NCI-H2227 (cell line): ENCODE data around the gene TLCD5.
A peak's percentile ranks its signal among the peaks of the same experiment; 100 is the strongest.

Experiments used
- DNase-seq: peaks from one replicate; lab custom pipeline; 2025; ENCODE audit not compliant: unreplicated experiment; lab: John Stamatoyannopoulos, UW

The TLCD5 gene

GRCh38 chr11:120324932-120325810 is at the start of gene TLCD5:
TSS of gene TLCD5 (plus strand) at chr11:120325299. CDS start at chr11:120327442, 2,143 bp downstream.
- peak; percentile 90 for DNase-seq

DNA sequence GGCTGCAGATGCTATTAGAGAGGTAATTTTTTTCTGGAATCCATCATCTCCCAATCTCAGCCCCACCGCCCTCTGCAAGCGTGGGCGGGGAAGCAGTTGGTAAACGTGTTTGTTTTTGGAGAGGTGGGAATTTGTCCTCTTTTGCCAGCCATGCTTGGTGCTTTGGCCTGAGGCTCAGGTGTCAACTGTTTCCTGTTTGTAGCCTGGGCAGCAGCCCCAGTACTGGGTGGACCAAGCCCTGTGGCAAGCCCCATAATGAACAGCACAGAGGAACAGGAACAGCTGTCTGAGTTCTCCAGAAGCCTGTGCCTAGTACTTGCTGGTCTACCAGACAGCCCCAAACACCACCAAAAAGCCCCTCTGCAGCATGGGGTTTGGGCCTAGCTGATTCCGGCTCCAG is 45.6 kb upstream of the TLCD5 start:
- DNase-seq, result peak; percentile 27

DNA sequence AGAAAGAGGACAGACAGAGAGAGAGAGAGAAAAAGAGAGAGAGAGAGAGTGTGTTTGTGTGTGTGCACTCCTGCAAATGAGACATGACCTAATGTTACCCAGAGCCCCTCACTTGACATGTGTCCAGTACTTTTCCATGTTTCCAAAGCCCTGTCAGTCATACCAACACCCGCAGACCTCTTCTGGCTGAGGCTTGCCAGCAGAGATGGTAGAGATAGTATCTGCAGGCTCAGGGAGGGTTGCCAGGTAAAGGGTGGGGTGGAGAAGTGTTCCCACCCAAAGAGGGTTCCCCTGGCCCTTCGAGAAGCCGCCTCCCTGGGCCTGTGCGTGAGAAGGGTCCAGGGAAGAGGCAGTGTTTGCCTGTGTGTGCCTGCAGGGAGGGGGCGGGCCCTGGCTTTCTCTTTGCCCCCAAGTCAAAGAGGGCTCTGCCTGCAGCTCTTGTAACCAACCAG is 44.5 kb upstream of the TLCD5 start:
- no peak for DNase-seq

- DNase-seq, result no peak
Measured at GRCh38 chr11:120281143-120281795, 43.8 kb upstream of the TLCD5 start.

DNA sequence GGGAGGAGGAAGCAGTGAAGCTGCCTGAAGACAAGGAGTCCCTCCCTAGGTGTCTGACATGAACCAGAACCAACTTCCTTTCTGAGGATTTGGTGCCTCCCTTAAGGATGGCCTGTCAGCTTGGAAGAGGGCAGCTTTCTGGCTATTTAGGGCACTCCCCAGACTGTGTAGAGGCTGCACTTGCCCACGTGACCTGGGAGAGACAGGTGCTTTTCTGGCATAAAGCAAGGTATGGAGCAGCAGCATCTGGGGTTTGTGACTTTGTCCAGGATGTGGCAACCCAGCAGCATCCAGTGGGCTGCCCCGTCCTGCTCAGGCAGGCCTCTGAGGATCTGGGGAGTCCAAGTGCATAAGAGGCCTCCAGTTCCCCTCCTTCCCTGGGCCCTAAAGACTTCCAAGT is 42.0 kb upstream of the TLCD5 start:
- DNase-seq, result no peak

- DNase-seq, result no peak
Measured at GRCh38 chr11:120284272-120284671, 40.8 kb upstream of the TLCD5 start.

- DNase-seq, result no peak
Measured at GRCh38 chr11:120285256-120285655, 39.8 kb upstream of the TLCD5 start.

DNA sequence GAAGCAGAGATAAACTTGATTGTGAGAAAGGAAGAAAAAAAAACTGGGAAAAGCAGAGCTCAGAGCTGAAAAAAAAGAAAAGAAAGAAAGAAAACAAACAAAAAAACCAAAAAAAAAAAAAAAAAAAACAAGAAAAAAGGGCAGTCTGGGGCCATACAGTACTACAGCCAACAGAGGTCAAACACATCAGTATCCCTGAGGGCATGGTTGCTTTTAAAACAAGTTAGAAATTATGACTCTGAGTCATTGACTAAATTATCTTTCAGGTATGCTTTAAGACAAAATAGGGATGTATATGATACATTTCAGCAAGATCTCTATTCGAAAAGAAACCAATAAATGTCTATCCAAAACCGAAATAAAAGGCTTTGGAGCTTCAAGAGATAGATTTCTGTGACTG is 37.1 kb upstream of the TLCD5 start:
- no peak for DNase-seq

DNA sequence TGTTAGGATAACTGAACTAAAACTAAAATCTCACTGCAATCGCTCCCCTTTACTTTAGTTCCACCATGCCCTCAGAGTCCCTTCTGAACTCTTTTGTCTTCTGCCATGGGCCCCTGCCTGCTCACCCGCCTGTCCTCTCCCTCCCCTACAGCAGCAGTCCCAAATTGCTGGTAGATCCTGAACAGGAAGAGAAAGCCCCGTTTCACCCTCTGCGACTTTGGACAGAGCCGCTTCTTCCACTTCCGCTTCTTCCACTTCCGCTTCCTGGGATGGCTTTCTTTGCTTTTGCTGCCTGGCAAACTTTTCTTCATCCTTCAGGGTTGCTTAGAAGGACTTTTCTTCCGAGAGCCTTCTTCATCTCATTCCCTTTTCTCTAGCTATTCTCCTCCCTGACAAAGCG is 35.7 kb upstream of the TLCD5 start:
- DNase-seq, result no peak

DNA sequence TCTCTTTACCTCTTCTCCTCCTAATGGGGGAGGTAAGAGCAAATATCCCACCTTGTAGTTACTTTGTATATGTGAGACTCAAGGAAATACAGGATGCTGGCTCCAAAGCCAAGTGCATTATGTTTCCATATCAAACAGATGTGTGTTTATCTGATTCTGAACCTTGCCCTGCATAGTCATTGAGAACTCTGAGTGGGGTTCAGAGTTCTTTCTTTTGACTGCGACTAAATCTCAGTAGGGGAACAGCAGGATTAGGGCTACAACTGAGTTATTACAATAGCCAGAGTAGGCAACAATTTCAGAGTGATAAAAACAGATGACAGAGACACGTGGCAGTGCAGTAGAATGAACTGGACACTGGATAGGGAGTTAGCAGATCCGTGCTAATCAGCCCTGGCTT is 34.1 kb upstream of the TLCD5 start:
- no peak for DNase-seq

- DNase-seq, result no peak
Measured at GRCh38 chr11:120293038-120293800, 31.9 kb upstream of the TLCD5 start.

GRCh38 chr11:120294096-120294495 is 31.0 kb upstream of the TLCD5 start:
- no peak for DNase-seq

DNA sequence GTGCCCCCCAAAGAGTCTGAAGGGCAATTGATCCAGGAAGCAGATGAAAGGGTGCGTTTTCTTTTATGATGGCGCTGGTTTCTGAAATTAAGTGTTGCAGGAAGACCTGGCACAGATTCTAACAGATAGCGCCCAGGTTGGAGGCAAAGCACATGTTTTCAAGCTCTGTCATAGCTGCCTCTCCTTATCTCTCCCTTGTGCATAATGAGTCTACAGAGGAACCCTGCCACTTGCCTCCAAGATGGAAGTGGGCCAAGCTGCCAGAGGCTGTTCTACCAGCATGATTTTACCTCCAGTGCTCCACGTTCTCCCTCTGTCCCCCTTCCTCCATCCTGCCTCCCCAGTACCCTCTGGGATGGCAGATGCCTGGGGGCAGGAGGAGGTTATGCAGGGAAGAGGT is 30.0 kb upstream of the TLCD5 start:
- no peak for DNase-seq

- DNase-seq, result no peak
Measured at GRCh38 chr11:120296554-120296953, 28.5 kb upstream of the TLCD5 start.

DNA sequence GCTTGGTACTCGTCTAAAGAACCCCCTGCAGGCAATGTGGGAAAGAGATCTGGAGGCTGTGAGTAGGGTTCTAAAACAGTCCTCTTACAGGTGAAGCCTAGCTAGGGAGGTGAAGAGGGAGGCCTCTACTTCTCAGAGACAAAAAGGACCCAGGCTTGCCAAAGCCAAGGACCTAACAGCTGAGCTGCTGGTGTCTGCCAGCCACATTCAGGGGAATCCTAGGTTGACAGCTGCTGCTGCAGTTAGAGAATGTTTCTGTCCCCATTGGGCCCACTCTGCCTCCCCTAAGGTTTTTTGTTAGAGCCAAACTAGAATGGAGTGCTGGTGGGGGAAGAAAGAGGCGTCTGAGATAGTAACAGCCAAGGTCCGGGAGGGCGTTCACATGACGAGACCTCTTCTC is 26.6 kb upstream of the TLCD5 start:
- no peak for DNase-seq

- no peak for DNase-seq
Measured at GRCh38 chr11:120302001-120302805, 22.9 kb upstream of the TLCD5 start.

DNA sequence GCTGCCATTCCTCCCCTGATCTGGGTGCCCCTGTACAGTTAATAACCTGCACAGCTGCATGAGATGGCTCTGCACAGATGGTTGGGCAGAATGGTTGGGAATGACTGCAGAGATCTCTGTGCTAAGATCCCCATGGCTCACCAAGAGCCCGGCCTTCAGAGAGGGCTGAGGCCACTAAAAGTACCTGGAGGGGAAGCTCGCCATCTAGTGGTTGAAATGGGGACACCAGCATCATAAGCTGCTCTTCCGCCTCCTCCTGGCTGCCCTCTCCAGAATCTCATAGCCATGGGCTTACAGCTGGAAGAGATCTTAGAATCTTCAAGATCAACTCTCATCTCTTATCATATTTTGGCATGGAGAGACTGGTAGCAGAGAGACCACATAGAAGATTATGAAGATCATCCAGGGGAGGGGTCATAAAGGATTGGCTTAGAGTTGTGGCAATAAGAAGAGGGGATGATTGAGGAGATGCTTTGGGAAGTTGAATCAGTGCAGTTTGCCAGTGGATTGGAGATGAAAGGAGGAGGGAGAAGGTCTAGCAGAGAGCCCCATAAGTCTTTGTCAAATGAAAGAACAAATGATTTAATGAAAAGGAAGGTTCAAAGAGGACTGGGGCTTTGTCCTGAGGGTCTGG is 22.0 kb upstream of the TLCD5 start:
- DNase-seq, result peak; percentile 75

DNA sequence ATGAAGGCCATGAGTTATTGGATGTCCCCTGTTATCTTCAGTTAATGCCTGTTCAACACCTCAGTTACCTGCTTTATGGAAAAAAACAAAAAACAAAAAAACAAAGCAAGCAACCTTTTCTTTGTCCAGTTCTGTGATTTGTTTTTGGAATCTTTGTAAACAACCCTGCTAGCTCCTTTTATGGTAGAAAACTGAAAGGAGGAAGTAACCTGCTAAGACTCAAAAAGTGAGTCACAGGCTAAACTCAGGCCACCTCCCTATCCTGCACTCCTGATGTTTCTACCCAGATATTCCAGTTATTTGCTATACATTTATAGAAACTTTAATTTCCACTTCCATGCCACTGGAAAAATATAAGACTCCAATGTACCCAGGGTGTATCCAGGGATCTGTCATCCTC is 20.6 kb upstream of the TLCD5 start:
- no peak for DNase-seq

GRCh38 chr11:120305286-120305685 is 19.8 kb upstream of the TLCD5 start:
- no peak for DNase-seq

DNA sequence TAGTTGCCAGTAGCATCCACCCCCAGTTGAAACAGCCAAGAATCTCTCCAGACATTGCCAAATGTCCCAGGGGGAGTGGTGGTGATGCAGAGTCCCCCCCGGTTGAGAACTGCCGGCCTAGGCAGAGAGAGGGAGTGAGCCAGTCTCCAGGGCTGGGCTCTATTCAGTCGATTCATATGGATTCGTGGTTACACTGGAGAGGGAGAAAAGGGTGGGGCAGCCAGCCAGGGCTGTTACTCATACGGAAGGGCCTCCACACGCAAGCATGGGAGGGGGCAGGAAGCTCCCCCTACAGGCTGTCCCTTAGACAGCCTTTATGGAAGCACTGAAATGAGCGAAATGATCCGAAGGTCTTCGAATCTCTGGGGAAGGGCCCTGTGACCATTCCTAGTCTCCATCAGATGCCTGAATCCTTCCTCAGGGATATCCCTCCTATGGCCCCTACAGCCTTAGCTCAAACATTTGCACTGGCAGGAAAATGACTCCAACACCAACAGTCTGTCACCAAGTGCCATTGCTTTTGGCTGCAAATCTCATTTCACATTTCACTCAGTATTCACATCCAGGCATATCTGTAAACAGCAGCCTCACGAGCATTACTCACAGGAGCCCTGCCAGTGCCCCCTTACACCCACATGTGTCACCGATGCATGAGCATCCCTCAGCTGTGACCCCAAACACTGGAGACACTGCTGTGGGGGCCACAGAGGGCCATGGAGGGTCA is 18.4 kb upstream of the TLCD5 start:
- no peak for DNase-seq
